GM18508 (cell line): ENCODE data around the gene SNX13.
"Not testable (repeated sequence)": the region's sequence is repeated elsewhere in the genome, so short reads cannot be mapped to it uniquely, and the experiment has no call there.

ENCODE experiments used
- ATAC-seq: cut with Tn5 transposase; IDR thresholded peaks from one replicate; pipeline ENCODE4 v1.9.1; 2021; ENCODE audit warnings: moderate number of reproducible peaks; ENCODE audit not compliant: insufficient read depth, unreplicated experiment

Gene SNX13

DNA sequence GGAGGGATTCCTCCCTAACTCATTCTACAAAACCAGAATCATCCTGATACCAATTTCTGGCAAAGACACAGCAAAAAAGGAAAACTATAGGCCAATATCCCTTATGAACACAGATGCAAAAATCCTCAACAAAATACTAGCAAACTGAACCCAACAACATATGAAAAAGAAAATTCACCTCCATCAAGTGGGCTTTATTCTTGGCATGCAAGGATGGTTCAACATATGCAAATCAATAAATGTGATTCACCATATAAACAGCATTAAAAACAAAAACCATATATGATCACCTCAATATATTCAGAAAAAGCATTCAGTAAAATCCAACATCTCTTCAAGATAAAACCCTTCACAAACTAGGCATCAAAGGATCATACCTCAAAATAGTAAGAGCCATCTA, 23.5 kb downstream of the SNX13 start:
- ATAC-seq = no peak

DNA sequence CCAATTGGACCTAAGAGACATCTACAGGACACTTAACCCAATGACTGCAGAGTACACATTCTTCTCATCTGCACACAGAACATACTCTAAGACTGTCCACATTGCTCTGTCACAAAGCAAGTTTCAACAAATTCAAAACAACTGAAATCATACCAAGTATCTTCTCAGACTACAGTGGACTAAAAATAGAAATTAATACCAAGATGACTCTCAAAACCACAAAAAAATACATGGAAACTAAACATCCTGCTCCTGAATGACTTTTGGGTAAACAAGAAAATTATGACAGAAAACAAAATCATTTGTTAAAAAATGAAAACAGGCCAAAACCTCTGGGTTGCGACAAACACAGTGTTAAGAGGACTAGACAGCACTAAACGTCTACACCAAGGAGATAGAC, 24.5 kb downstream of the SNX13 start:
- no peak for ATAC-seq

DNA sequence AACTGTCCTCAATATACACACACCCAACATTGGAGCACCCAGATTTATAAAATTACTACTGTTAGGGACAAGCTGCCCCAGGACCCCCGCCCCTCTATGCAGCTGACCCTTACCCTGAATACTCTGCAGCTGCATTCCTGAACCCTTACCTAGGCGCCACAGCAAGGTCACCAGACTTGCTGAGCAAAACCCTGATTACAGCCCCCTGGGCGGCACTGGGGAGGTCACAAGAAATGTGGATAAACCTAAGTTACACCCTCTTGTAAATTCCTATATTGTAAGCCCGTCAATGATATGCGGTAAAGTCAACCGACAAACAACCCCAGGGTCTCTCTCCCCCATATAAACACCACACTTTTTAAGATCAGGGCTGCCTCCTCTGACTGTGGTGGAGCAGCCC, 25.1 kb downstream of the SNX13 start:
- ATAC-seq = no peak

DNA sequence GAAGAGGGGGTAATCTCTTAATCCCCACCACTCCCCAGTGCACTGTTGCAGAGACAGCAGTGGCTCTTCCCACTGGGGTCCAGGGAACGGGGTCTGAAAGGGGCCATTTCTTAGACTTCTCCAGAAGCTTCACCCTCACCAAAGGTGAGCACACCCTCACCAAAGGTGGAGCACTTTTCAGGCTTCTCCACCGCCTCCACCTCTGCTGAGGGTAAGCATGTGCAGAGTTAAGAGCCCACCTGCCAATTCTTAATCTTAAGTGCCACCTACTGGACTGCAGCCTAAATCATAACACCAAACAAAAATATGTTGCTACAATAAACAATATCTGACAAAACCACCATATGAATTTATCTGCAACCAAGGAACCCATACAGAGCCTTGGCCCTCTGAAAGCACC, 27.0 kb downstream of the SNX13 start:
- no peak for ATAC-seq

DNA sequence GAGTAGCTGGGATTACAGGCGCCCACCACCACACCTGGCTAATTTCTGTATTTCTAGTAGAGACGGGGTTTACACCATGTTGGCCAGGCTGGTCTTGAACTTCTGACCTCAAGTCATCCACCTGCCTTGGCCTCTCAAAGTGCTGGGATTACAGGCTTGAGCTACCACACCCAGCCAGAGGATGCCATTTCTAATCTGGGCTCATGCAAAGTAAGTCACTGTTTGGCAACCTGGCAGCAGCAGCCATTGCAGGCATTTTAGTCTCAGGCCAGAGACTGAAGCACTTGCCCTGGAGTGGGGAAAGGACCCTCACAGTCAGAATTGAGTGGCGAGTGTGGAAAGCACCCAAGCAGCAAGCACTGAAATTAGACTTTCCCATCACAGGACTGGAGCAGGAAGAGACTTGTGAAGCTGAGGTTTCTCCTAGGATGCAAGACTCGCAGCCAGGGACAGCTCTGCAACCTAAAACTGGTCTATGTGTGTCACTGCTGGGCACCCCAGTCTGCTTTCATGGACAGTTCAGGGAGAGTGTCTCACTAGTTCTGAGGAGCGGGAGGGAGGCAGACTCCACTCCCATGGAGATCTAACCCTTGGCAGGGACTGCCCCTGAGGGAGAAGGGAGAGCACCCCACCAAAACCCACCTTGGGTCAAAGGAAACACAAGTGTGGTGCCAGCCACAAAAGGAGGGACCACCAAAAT, 27.6 kb downstream of the SNX13 start:
- no peak for ATAC-seq

DNA sequence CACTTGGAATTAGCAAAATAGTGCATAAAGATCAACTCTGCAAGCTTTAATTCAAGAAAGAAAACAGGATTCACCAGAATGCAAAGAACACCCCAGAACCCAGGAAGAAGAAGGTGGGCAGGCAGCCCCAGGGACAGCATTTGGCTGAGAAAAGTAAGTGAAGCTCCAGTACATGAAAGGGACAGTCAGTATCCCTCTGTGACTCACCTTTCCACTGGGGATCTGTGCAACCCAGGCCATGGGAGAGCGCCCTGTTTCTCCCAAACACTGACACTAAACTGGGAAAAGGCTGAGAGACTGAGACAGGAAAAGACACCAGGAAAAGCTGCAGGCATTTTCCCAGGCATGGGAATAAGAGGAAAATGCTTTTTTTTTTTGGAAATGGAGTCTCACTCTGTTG, 28.2 kb downstream of the SNX13 start:
- no peak for ATAC-seq

DNA sequence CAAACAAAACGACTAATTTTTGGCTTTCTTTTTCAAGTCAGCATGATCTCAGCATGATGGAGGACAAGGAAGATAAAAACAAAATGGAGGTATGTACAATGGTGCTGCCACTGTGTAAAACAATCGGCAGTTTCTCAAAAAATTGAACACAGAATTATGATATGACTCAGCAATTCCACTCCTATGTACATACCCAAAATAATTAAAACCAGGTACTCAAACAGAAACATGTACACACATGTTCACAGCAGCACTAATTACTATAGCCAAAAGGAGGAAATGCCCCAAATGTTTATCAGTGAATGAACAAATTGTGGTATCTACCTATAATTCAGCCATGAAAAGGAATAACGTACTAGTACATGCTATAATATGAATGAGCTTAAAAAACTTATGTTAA, 29.9 kb downstream of the SNX13 start:
- ATAC-seq = no peak

DNA sequence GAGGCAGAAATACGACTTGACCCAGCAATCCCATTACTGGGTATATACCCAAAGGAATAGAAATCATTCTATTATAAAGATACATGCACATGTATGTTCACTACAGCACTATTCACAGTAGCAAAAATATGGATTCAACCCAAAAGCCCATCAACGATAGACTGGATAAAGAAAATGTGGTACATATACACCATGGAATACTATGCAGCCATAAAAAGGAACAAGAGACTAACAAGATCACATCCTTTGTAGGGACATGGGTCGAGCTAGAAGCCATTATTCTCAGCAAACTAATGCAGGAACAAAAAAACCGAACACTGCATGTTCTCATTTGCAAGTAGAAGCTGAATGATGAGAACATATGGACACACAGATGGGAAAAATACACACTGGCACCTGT, 31.0 kb downstream of the SNX13 start:
- not testable (repeated sequence) for ATAC-seq

DNA sequence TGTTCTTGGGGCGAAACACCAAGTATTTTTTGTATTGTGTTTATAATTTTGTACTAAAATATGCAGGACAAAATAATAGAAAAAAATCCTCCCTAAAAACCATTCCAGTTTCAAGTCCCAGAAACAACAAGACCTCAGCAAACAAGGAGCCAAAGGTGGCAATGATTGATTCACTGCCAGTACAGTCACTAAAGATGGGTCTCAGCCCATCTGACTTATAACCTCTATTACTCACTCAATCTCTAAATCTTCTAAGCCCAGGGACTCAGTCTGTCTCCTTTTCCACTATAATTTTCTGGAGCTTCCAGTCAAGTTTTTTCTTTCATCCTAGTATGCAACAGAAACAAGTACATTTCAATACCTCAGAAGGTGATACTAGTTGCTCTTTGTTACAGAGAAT, 33.3 kb downstream of the SNX13 start:
- no peak for ATAC-seq

DNA sequence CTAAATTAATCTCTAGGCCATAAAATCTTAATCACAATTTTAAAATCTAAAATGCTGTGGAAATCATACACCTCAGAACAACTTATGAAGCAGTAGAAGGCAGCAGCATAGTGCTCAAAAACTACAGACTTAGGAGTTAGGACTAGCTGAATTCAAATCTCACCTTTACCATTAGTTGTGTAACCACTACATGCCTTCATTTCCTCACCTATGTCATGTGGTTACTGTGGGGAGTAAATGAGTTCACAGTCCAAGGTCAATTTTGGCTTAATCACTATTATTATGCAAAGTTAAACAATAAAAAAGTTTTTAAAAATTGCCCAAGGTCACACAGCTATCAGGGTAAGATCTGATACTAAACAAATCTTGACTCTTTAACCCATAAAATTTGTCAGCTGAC, 37.0 kb downstream of the SNX13 start:
- ATAC-seq = no peak

DNA sequence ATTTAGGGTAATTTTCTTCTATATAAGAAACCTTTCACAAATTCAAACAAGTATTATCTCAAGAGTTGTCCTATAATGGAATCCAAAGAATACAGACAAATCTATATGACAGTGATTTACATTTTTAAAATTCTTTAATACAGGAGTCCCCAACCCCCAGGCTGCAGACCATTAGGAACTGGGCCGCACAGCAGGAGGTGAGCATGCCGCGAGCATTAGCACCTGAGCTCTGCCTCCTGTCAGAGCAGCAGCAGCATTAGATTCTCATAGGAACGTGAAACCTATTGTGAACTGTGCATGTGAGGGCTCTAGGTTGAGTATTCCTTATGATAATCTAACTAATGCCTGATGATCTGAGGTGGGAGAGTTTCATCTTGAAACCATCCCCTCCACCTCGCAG, 37.7 kb downstream of the SNX13 start:
- ATAC-seq = no peak

DNA sequence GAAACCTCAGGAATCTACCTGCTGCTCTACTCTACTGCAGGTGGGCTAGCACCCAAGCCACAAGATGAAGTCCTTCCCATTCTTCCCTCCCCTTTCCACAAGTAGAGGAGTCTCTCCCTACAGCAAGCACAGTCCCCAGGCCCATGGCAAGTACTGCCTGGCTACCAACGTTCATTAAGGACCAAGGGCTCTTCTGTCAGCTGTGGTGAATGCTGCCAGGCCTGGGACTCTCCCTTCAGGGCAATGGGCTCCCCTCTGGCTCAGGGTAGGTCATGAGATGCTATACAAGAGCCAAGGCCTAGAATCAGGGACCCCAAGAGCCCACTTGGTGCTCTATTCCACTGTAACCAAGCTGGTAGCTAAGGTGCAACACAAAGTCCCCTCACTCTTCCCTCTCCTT, 39.8 kb downstream of the SNX13 start:
- no peak for ATAC-seq

DNA sequence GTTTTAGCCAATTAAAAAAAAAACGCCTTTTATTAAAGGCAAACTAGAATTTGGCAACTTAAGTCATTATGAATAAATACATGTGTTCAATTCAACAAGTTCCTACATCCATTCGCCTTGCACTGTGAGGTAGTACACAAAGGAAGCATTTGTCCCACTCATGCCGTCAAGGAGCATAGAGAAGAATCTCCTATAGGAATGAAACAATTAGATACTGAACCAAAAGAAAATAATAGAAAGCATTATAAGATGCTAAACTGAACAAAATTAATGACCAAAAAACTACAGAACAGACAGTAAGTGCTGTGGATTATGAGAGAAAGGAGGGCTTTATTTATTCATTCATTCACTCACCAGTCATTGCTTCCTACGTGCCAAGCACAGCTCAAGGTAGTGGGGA, 42.2 kb downstream of the SNX13 start:
- no peak for ATAC-seq

DNA sequence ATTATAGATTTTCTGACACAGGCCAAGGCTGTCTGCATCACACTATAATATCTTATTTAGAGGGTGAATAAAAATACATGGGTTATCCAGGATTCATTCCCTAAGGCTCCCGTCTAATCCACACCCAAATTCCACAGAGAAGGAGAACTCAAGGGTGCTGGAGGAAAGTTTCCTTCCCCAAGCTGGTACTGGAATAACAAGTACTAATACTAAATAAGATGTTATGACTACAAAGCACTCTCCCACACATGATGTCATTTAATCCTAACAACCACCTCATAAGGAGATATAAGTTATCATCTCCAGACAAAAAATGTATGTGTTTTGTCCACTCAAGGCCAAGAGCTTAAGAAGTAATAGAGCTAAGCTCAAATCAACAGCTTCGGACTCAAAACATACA, 53.0 kb downstream of the SNX13 start:
- ATAC-seq = no peak

DNA sequence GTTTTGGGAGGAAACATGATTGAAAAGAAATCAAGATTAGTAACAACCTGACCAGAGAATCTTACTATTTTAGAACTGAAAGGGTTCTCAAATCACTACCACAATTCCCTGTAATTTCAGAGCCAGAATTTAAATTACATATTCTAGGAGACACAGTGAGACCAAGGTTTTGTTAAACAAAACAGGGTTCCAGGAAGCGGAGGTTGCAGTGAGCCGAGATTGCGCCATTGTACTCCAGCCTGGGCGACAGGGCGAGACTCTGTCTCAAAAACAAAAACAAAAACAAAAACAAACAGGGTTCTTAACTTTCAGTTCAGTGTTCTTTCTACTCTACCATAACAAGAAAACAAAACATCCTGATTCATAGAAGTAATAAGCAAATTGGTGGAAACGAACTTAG, 57.6 kb downstream of the SNX13 start:
- ATAC-seq = no peak

DNA sequence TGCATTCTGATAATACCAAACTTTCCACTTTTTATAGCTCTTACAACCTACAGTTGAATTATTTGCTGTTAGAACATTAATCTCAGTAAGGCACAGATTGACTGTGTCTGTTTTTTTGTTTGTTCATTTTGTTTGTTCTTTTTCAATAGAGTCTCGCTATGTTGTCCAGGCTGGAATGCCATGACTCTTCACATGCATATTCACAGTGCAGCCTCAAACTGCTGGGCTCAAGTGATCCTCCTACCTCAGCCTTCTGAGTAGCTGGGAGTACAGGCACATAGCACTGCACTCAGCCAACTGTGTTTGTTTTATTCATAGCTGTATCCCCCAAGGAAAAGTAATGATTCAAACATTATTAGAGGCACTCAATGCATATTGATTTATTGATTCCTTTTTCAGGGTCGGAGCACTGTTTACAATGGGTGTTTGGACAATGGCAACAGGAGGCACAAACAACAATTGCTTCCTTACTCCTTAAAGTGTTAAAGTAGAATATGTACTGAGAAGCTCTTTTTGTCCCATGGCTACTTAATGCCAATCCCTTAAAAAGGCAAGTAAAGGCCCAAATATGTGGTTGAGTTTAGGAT, 61.1 kb downstream of the SNX13 start:
- ATAC-seq = no peak

DNA sequence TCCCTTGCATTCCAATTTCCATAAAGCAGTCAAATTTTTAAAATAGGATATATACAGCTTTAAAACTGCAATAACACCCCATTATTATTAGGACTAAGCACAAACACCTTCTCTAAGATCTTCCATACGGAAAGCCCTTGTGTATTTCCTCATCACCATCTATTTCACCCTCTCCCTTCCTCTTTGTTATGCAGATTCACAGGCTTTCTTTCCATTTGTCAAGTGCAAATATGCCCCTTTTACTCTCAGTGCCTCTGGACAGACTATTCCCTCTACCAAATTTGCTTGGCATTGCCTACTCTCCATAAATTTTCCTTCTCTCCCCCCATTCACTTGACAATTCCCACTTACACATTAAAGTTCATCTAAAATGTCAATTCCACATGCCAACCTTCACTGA, 61.7 kb downstream of the SNX13 start:
- no peak for ATAC-seq

DNA sequence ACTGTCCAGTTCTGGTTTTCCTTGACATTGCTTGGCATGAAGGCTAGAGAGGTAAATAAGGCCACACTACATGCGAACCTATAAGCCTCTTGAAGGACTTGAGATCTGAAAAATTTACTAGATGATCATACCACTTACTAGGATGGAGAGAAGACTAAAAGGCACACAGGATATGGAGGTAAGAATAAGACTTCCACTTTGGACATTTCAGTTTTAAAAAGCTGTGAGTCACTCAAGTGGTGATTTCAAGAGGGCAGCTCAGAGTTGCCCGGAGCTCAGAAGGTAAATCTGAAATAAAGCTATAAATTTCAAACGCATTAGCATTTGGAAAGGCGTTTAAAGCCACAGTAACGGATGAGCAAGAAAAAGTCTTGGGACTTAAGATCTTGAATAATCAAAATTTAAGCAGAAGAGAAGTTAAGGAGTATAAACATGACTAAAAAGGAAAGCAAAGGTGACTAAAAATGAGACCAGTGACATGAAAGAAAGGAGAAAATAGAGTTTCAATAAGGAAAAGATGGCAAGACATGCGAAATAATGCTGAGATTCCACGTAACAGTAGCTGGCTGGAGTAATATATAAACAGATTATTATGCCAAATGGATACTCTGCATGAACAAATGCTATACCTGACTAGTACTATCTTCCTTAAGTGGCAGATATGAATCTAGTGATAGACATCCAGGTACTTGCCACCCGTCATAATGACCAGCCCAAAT, 68.3 kb downstream of the SNX13 start:
- ATAC-seq = no peak

DNA sequence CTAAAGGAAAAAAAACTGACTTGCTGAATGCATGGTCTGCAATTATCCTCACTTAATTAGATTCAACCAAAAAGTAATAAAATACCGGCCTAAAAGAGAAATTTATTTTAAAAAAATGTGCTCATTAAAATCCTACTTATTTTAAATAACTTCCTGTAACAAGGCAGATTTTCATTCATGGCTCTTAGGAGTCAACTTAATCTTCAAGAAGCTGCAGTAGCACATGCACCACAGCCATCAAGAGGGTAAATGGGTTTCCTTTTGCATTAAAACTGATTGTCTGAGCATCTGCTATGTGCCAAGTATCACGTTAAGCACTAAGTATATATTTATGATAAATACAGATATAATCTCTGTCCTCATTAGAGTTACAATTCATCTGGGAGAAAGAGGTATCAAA, 69.9 kb downstream of the SNX13 start:
- ATAC-seq = no peak

DNA sequence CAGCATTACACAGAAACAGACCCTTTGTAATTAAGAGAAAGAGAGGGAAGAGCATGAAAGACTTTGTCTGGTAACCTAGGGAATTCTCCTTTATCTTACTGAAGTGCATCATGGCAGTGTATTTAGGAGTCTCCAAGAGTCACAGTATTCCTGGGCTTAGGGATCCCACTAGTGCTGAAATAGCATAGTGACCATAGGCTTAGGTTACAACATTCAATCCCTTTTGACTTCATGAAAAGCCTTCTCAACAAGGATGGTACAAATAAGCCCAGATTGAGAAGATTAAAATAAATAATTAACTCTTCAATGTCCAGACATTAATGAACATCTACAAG, 76.5 kb downstream of the SNX13 start:
- no peak for ATAC-seq

DNA sequence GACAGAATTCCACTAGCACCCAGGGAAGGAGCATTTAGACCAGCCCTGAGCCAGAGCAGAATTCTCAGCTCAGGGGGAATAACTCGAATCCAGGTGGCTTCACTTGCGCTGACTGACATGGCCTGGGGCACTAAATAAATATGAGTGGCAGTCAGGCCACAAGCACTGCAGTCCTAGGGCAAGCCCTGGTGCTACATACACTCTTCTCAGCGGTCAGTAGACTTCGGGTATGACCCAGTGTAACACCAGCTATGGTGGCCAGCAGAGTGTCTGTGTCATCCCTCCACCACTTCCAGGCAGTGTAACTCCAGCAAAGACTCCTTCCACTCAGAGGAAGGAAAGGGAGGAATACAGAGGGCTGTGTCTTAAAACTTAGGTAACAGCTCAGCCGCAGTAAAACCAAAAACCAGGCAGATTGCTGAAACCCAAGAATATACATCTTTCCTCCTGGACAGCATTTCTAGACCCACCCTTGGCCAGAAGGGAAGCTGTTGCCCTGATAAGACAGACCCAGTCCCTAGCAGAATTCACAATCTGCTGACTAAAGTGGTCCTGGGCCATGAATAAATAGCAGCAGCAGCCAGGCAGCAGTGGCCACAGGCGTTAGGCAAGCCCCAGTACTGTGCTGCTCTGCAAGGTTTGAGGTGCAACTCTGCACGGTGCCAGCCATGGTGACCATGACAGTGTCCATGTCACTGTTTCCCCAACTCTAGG, 77.0 kb downstream of the SNX13 start:
- no peak for ATAC-seq
